Measurements from ENCODE around the gene PAX5.

- TF ChIP-seq CTCF (IDR thresholded peaks at IDR 0.05) (no peak), POLR2A (IDR thresholded peaks at IDR 0.05) (no peak)
Observed at GRCh38 chr9:36818965-36819870, 214.8 kb downstream of the PAX5 start.

Data from uterus (tissue), 2 donors.